GM18517 (cell line): ENCODE data around the gene RPRD1B.

ENCODE experiments used
- ATAC-seq: cut with Tn5 transposase; IDR thresholded peaks from one replicate; pipeline ENCODE4 v1.9.1; 2021; ENCODE audit warnings: mild to moderate bottlenecking, moderate library complexity; ENCODE audit not compliant: unreplicated experiment

RPRD1B gene

GRCh38 chr20:38033330-38034107 is at the start of gene RPRD1B, which contains the start of gene TTI1:
Gene RPRD1B, plus strand, starts transcription at chr20:38033746. Its CDS starts 202 bp downstream, at chr20:38033948.
Gene TTI1, minus strand, starts transcription at chr20:38033456. Its CDS starts 19,640 bp downstream, at chr20:38013816.
- peak; percentile 85 for ATAC-seq

GRCh38 chr20:37984018-37984785 is 49.3 kb upstream of the RPRD1B start:
- no peak for ATAC-seq

- ATAC-seq = no peak
These were observed 47.3 kb upstream of the RPRD1B start for GRCh38 chr20:37986044-37986858.

- ATAC-seq = no peak
These were observed 46.5 kb upstream of the RPRD1B start for GRCh38 chr20:37986873-37987601.

- ATAC-seq = no peak
These were observed 45.8 kb upstream of the RPRD1B start for GRCh38 chr20:37987602-37988290.

GRCh38 chr20:37988306-37988954 is 45.1 kb upstream of the RPRD1B start:
- no peak for ATAC-seq

- no peak for ATAC-seq
These were observed 43.8 kb upstream of the RPRD1B start for GRCh38 chr20:37989601-37990295.

- ATAC-seq = peak; percentile 89
These were observed 42.9 kb upstream of the RPRD1B start for GRCh38 chr20:37990571-37991151.

- ATAC-seq = no peak
These were observed 42.2 kb upstream of the RPRD1B start for GRCh38 chr20:37991157-37991866.

GRCh38 chr20:37991908-37992307 is 41.6 kb upstream of the RPRD1B start:
- no peak for ATAC-seq

- ATAC-seq = no peak
These were observed 40.6 kb upstream of the RPRD1B start for GRCh38 chr20:37992802-37993409.

- ATAC-seq = no peak
These were observed 39.0 kb upstream of the RPRD1B start for GRCh38 chr20:37994512-37994911.

- ATAC-seq = no peak
These were observed 37.5 kb upstream of the RPRD1B start for GRCh38 chr20:37995856-37996605.

GRCh38 chr20:37997516-37997915 is 36.0 kb upstream of the RPRD1B start:
- ATAC-seq = no peak

GRCh38 chr20:37999526-38000263 is 33.9 kb upstream of the RPRD1B start:
- ATAC-seq = no peak

GRCh38 chr20:38000293-38000692 is 33.3 kb upstream of the RPRD1B start:
- ATAC-seq = no peak
